GM21786 (cell line): ENCODE data around the gene FRY.

Experiments
- ATAC-seq: cut with Tn5 transposase; IDR thresholded peaks from one replicate; pipeline ENCODE4 v1.9.1; 2021; ENCODE audit not compliant: unreplicated experiment

Gene FRY

DNA sequence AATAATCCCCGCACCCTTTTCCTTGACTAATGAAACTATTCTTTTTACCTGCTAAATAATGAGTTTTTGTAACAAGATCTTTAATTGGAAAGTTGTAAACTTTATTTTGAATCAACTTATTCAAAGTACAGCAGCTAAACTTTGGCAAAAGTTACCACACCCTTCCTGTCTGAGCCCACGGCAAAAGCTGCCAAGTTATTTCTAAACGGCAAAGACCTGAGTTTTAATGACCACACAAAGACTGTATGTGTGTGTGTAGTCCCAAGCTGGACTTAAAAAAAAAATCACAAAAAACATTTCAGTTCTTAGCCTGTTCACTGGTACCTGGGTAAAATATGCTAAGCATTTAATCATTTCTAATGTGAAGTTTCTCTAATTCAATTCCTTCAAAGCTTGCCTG is 222.8 kb downstream of the FRY start:
- ATAC-seq = no peak

DNA sequence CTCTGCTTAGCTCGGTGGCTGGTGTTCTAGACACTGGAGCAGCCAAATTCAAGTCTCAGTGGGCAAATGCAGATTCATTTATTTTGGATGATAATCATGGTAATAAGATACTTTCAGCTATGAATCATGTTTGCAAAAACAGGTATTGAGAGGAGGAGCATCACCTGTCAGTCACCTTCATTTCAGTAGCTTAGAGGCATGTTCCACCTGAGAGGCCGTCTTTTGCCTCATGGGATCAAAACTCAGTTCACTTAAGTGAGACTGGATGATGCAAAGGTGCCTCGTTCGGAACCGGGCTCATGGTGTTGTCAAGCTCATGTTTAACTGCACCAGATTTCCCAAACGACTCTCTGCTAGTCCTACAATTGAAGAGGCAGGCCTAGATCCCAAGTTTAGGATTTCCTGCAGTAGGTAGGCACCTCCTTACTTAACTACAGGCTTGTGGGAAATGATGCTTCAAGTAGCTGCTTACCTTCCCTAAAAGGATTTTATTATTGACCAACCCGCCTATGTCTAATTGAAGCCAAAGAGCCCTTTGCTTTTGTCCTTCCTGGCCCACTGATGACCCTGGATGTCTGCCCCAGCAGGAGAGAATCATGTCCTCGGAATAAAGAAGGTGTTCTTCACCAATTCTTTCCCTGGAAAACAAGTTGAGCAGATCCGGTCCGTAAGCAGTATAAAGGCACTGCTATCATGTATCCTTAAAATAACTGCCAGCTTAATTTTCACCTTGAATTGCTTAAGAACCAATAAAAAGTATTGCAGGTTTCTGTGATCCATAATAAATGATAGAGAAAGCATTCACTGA is 223.5 kb downstream of the FRY start:
- ATAC-seq = no peak

DNA sequence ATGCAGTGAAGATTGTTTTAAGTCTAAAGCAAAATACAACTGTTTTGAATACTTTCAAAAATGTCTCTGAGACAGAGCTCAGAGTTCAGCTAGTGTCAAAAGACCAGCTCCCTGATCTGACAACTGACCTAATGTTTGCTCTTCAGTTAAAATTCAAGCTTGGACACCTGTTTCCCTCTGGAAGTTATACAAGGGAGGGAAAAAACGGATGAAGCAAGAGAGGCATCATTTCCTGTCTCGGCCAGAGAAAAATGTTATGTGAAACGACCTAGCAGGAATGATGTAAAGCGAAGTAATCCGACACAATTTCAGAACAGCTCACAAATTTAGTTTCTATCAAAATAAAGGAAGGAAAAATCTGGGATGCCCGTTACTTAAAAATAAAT is 224.1 kb downstream of the FRY start:
- ATAC-seq = no peak

DNA sequence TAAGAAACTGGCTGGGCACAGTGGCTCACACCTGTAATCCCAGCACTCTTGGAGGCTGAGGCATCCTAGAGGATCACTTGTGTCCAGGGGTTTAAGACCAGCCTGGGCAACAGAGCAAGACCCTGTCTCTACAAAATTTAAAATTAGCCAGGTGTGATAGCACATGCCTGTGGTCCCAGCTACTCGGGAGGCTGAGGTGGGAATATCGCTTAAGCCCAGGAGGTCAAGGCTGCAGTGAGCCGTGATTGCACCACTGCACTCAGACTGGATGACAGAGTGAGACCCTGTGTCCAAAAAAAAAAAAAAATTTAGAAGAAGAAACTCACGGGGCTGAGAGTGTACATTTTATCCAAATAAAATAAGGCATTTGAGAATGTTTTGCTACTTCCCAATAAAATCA is 224.7 kb downstream of the FRY start:
- no peak for ATAC-seq

DNA sequence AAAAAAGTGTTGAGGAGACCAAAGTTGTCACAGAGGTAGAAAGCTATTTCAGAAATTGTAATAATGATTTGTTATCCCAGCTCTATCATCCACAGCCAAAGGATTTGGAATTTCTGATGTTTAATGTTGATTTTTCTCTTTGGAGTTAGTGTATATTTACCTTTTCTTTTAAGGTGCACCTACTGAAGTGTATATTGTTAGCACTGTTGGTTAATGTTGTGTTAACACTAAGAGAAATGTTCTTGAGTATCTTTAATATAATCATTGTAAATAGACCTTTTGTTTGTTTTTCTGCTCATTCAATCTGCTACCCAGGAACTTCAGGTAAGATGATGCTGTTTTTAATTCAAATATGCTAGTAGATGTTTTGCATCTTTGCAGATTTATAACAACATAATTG is 226.1 kb downstream of the FRY start:
- no peak for ATAC-seq

DNA sequence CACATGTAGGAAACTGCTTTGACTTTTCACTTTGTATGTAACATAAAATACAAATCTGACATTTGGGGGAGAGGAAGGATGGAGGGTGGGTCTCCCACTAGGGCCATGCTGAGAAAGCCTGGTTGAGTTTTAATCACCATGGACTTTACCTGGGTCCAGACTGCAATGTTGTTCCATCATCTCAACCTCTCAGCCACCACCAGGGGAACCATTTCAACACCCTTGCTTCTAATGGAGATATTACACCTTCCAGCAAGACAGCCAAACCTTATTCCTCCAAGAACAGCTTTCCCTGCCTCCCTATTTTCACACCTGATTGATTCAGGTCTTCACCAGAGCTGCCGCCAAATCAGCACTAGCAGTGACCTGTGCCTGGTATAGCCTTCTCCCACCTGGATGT is 227.5 kb downstream of the FRY start:
- ATAC-seq = no peak

DNA sequence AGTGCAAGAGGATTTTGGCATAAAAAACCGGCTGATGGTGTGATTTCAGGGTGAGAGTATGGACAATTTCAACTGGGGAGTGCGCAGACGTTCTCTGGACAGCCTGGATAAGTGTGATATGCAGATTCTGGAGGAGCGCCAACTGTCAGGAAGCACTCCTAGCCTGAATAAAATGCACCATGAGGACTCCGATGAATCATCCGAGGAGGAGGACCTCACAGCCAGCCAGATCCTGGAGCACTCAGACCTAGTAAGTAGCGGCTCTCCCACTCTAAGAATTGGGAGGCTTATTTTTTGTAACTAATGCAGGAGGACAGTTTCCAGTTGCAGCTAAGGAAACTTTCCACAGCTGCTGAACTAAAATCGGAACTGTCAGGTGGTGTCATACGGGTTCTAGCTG is 230.0 kb downstream of the FRY start:
- ATAC-seq = no peak

DNA sequence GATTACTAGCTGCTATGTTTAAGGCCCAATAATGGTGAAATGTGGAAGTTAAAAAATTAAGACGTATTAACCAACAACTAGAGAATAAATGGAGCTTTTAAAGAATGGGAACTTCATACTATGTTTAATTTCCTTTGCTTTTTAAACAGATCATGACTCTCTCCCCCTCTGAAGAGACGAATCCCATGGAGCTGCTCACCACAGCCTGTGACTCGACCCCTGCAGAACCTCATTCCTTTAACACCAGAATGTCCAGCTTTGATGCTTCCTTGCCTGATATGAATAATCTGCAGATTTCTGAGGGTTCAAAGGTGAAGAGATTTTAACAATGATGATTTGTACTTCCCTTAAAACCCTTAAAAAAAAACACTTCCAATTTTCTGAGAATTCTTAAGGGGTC is 230.6 kb downstream of the FRY start:
- ATAC-seq = no peak

DNA sequence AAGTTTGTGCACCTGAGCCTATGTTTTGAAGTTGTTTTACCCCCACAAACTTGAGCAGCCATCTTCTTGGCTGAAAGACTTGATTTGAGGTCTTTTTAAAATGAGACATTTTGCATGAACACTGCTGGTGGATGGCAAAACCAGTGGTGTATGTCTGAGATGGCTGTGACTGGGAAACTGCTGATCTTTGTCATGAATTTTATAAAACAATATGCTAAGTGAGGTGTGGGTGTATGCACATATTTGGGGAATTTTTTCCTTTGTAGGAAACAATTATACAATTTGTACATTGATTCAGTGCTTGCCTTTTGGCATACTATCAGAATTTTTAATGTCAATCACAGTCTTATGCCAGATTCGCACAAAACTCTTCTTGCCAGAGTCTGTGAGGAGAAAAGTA is 231.0 kb downstream of the FRY start:
- no peak for ATAC-seq

DNA sequence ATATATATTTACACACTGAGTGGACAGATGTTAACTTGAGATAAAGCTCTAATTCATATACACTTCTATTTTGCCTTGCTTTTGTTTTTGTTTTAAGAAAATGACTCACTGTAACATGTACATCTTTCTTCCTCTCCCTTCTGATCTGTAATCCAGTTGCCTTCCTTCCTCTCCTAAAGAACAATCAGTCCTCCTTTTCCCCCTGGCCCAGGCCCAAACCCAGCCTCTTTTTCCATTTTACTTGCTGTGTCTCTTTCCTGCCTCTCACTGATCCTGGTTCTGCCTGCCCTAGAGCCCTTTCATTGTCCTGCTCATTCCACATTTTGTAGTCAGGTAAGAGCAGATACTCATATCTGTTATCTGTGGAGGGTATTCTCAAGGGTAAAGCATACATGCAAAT is 232.8 kb downstream of the FRY start:
- ATAC-seq = no peak

DNA sequence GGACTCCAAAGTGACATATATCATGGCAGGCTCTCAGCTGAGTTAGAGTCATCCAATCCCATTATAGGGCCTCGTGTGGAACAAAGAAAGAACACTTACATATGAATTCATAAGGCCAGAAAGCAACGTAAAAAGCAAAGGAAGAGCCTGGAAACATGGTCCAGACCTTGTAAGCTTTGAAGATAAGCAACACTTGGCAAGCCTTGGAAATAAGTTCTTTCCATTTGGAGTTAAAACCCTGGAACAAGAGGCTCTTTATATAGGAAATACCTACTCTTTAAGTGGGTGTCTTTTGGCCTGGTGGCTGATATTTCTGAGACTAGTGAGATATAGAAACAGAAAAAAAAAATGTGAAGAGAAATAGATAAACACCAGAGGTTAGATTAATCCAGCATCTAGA is 234.2 kb downstream of the FRY start:
- ATAC-seq = no peak

DNA sequence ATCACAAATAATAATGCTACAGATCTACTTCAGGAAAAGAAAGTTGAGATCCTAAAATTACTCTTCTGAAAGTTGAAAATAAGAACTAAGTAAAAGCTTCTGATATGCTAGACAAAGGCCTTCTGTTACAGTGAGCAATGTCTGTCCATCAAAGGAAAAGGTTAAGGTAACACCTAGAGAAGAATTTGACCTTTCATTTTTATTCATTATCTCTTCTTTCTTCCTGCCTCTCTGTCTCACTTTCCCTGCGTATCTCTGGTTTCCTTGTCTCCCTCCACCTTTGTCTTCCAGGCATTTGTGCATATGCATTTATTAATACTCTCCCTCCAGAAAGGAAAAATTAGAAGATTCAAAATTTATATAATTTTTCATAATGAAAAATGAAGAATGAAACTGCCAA is 234.6 kb downstream of the FRY start:
- no peak for ATAC-seq

DNA sequence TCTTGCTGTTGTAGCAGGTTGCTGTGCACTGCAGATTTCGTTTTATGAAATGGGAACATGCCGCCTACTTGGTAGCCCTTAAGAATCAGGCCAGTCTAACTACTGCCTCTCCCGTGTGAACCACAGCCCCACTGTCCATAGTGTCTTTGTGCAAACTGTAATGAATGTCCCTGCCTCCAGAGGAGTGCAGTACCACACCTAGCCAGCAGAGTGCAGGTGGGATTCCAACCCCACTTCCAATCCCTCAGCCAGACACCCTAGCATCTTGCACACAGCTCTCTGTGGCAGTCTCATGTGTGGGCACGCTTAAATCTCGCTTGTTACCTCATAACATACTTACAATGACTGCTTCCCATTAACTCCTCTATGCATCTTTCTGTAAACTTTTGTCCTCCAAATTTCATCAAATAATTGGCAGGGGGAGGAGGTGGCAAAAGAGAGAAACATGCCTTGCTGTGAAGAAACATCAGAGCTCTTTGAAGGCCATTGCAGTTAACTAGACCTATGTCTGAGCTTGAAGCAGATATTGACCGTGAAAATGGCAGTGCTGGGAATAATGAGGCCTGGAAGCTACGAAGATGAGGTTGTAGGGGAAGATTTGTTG is 236.4 kb downstream of the FRY start:
- no peak for ATAC-seq

DNA sequence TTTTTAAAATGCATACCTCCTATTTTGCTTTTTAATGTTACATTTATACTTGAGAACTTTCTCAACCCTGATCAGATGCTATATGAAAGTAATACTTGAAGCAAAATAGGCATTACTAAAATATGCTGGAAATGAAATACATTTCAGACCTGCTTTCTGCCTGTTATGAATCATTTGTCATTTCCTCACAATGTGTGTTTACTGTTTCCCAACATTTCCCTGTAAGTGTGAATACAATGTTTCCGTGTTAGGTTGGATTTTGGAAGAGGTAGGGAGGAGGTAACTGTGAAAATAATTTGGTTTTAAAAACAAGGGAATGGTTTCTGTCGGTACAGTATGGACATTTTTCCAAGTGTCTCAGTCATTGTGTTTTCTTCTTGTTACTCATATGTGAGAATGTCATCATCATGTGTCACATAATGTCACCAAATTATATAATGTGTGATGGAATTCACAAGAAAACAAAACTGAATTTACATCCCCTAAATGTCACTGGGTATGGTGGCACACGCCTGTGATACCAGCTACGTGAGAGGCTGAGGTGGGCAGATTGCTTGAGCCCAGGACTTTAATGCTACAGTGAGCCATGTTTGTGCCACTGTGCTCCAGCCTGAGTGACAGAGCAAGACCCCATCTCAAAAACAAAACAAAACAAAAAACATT is 240.6 kb downstream of the FRY start:
- ATAC-seq = no peak

DNA sequence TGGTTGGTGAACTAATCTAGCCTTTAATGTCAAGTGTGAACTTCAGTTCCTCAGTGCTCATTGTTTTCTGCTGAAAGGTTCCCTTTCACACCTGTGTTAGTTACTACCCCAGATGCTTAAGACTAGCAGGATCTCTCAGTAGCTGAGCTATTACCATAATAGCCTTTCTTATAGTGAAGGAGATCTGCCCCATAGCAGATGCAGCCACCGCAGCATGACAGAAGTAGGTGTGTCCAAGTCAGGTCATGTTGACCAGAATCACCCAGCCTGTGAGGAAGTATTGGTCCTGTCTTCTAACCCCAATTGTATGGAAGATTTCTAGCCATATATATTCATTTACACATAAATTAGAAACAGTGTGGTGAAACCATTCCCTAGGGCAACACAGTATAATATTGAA is 246.3 kb downstream of the FRY start:
- no peak for ATAC-seq

DNA sequence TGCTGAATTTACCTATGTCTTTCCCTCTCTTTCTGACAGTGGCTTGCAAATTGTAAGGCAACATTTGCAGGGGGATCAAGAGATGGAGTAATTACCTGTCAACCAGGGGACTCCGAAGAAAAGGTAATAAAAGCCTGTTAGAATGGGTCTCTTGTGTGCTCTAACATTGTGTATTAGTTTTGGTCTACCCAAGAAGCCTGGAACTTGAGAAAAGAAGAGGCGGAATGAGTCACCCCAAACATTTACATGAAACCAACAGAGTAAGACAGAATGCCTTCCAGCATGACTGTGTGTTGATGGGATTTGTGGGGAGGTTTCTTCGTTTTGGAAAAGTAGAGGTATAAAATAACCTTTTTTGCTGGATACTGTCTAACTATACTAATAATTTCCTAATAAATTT is 246.9 kb downstream of the FRY start:
- no peak for ATAC-seq

DNA sequence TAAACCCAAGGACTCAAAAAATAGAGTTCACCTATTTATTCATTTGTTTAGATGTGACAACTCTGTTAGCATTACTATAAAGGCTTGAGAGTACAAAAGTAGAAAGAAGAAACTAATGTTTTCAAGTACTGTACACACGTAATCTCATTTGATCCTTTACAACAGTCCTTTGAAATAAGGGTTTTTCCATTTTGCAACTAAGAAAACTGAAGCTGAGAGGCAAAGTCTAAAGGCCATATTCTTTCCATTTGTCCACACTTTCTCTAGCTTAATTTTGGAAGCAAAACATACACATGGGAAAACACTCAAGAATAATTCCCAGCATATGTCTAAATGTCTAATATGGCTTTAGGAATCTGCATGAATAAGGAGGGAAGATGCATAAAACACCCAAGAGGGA is 249.5 kb downstream of the FRY start:
- no peak for ATAC-seq

DNA sequence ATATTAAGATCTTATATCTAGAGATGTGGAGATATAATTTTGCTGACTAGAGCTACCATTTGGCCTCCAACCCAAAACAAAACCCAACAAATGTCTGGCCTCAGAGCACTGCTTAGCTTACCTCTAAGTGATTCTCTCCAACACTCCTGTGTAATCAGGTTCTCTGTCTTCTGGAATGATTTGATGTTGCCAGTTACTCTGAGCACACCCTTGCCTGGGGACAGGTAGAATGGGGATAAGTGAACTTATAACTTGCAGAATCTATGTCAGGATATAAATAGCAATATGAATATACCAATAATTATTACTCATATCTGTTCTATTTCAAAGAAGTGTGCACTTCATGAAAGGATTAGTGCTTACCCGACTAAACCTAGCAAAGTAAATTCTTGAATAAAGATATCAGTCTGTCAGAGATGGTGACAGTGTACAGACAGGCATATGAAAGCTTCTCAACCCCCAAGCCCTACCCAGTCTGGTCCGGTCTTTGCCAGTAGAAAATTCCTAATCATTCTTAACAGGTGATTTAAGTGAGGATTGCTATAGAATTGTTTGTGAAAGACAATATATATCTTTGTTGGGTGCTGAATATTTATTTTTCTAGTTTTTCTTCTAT is 250.6 kb downstream of the FRY start:
- no peak for ATAC-seq

DNA sequence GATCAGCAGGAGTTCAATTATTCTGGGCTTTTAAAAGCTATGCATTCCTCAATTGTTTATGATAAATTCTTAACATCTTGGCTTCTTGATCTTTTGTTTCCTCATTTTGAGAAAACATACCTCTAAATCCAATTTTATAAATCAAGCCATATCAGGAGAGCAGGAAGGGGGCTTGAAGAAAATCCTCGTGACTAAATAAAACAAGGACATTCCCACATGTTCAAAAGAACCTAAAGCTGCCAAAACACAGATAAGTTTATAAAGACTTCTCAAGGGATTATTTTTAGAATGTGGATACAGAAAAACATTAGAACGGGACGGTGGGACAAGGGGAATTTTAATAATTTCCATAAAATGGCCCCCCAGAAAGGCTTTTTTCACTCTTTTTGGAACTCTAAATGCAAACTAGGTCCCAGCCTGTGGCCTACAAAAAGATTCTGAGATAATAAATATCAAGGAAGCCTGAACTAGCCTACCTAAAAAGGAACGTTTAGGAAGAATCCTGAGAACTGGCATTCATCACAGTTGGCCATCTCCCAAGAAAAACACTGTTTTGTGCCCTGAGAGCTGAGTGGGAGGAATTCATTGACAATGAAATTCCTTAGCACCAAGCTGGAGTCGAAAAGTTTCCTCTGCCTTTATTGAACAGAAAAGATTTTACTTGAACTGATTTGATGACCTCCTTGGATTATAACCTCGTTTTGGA is 253.5 kb downstream of the FRY start:
- no peak for ATAC-seq

DNA sequence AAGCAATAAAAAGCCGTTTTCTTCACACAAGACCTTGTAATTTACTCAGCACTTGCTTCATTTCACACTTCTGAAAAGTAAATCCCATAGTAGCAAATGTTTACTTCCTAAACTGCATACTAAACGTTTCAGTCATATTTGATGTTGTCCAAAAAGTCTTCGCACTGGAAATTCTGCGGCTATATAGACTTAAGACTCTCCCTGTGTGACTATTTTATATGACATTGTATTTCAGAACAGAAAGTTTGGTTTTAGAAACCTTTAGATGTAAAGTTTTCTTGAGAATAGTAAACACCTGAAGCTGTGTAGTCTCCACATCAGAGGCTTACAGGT is 254.0 kb downstream of the FRY start:
- no peak for ATAC-seq

DNA sequence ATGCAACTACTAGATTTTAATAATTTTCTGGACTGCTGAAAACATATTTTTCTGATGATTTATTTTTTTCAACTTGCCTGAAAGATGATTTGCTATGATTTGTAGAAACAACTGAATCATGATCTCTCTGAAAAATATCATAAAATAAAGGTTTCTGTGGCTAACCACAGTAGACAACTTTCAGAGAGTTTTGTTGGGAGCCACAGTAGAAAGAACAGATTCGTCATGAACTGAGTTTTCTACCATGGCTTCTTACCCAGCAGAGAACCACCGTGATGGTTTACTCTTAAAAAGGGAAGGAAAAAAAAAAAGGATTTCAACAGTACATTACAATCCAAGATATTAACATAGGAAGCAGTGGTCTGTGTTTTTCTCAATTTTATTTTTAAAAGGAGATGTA is 265.6 kb downstream of the FRY start:
- no peak for ATAC-seq

DNA sequence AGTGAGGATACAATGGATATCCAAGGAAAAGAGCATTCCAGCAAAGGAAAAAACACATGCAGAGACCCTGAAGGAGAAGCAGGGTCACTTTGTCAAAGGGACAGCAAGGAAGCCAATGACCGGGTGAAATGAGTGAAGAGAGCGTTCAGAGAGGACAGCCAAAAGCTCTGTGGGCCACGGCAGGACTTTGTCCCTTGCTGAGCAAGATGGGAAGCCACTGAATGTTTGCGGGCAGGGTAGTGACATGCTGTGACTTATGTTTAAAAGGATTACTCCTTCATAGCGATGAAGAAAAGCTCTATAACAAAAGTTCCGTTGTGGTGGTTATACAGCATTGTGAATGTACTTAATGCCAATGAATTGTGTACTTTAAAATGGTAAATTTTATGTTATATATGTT is 267.1 kb downstream of the FRY start:
- ATAC-seq = no peak
